Activated T-cell treated with anti-CD3 and anti-CD28 coated beads, Interleukin-2, amount 50 U/mL, for 72 hours (primary cell): ENCODE measurements around the gene PKDREJ. TPM values are rescaled to one million over a fixed set of nuclear protein-coding genes. Genes with fewer than 3 reads are reported as not detected.

Experiments
- ATAC-seq, 2 donors: fragments of 150-1000 bp; cut with Tn5 transposase; replicated peaks in 1 of 2; 2 replicates each; pipeline ENCODE4 v1.10.0; 2021; ENCODE audit warnings: moderate library complexity in 2 of 2, mild to moderate bottlenecking in 1 of 2
- DNase-seq, 2 donors: peaks; one replicate each; pipeline ENCODE4 v3.0.0; 2021 to 2022; ENCODE audit warnings: mixed read lengths in 1 of 2
- H3K27ac Mint-ChIP-seq: one replicate; pipeline ENCODE4 v1.8.0; 2022; ENCODE audit warnings: mild to moderate bottlenecking, moderate library complexity, mixed read lengths
- H3K27me3 Mint-ChIP-seq: one replicate; pipeline ENCODE4 v1.8.0; 2022; ENCODE audit warnings: low read depth, mixed read lengths
- H3K36me3 Mint-ChIP-seq, 2 donors: one replicate each; pipeline ENCODE4 v1.8.0; 2022; ENCODE audit warnings: mixed read lengths in 2 of 2, mild to moderate bottlenecking in 1 of 2; ENCODE audit not compliant: insufficient read depth in 2 of 2
- H3K4me1 Mint-ChIP-seq: one replicate; pipeline ENCODE4 v1.8.0; 2022; ENCODE audit warnings: low read depth, mixed read lengths
- H3K4me3 Mint-ChIP-seq, 2 donors: one replicate each; pipeline ENCODE4 v1.8.0; 2022; ENCODE audit warnings: mild to moderate bottlenecking in 2 of 2, mixed read lengths in 2 of 2, moderate library complexity in 2 of 2
- H3K9me3 Mint-ChIP-seq, 2 donors: one replicate each; pipeline ENCODE4 v1.8.0; 2022; ENCODE audit warnings: mixed read lengths in 2 of 2
- total RNA-seq, 2 donors: library from RNA; stranded (reverse); gene quantifications; one replicate each; pipeline ENCODE4 v1.2.3, GENCODE V29; 2022

Gene PKDREJ
- total RNA-seq, 2 donors from 2014 or later, result not detected

DNA sequence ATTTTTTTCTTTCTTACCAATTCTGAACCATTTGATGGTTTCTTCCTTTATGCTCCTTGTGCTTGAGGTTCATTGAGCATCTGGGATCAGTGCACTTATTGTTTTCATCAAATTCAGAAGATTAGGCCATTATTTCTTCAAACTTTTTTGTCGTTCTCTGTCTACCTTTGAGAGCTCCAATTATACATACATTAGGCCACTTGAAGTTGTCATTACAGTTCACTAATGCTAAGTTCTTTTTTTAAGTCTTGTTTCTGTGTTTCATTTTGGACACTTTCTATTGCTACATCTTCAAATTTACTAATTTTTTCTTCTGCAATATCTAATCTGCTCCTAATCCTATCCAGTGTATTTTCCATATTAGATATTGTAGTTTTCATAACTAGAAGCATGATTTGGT is 53.9 kb downstream of the PKDREJ start:
- H3K4me1 Mint-ChIP-seq, result peaks cover 20% of the 10 kb centered on the region
- H3K27me3 Mint-ChIP-seq, result no peaks in the 10 kb centered on the region

More for the DNA sequence above, 53.9 kb downstream of the PKDREJ start:
- no peak for ATAC-seq
- no peak for DNase-seq
- Mint-ChIP-seq H3K4me3 (no peak overlapping the region), H3K27ac (no peak overlapping the region), H3K36me3 (peaks cover 23 to 29% of the 10 kb centered on the region in 2 donors), H3K9me3 (peaks cover 10 to 13% of the 10 kb centered on the region in 2 donors)

Other genes with a start within 250 kb of the PKDREJ start
- 10 to 100 TPM; 14.8 to 16.6 TPM for gene PPARA, start 112.8 kb downstream of the PKDREJ start, total RNA-seq
- gene CDPF1, start 13.1 kb downstream of the PKDREJ start, total RNA-seq, result 10 to 100 TPM; 13.1 to 14.9 TPM
- 10 to 100 TPM; 10.1 to 16.5 TPM for gene TTC38, start 4.7 kb upstream of the PKDREJ start, total RNA-seq
- gene GTSE1, start 33.5 kb upstream of the PKDREJ start, total RNA-seq, result 10 to 100 TPM; 54.2 to 60.5 TPM
- gene TRMU, start 72.4 kb upstream of the PKDREJ start, total RNA-seq, result 10 to 100 TPM; 65.3 to 69.7 TPM